GM18870 (cell line): Measurements from ENCODE around the gene TNN.

Experiments used
- ATAC-seq: cut with Tn5 transposase; IDR thresholded peaks from one replicate; pipeline ENCODE4 v1.9.1; 2021; ENCODE audit warnings: moderate library complexity; ENCODE audit not compliant: unreplicated experiment

TNN gene

GRCh38 chr1:175171036-175171913 is 103.6 kb downstream of the TNN start:
- ATAC-seq: no peak

- ATAC-seq: no peak
These were observed 104.9 kb downstream of the TNN start for GRCh38 chr1:175172503-175172902.

- ATAC-seq: no peak
These were observed 105.9 kb downstream of the TNN start for GRCh38 chr1:175173531-175173930.

DNA sequence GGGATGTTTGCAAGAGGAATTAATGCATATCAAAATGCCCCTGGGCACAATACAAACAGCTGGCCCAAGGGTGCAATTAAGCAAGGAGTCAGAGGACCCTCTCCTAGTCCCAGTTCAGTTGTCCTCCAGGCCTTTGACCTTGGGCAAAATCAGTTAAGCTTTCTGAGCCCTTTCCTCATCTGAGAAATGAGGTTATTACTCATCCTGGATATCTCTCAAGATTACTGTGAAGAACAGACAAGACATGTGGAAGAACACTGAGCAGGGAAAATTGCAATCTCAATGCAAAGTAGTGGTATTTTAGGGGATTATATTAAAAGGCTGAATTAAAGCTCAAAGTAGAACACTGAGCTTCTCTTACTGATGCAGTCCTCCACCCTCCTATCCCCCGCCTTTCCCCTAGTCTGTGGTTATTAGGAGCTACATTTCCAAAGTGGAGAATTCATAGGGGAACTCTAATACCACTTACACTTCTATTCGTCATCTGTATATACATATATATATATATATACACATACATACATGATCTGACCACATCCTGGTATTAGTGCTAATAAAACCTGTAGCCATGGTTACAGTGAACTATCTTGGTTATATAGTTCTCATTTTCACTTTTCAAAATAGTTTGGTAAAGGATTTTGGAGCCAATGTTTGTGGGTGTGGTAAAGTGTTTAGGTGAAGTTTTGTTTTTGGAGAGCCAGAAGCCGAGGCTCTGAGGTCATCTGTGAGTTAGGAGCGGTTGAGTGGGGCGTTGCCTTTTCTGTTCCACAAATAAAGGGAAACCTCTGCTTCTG is 106.9 kb downstream of the TNN start:
- ATAC-seq: peak; percentile 65

DNA sequence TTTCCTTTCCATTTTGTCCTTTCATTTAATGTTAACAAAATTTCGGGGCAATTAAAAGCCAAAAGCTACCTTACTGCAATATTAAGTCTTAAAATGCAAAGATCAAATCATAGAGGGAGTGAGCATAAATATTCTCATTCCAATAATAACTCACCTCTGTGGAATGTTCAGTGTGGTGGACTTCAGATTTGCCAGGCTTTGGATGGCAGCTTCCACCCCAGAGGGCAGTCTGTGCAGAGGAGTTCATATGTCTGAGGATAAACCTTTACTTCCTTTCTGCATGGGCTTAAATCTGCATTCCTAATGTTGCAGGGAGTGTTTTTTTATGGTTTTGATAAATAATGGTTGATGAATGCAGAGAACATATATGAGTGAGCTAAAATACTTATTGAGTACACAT is 108.6 kb downstream of the TNN start:
- ATAC-seq: no peak

DNA sequence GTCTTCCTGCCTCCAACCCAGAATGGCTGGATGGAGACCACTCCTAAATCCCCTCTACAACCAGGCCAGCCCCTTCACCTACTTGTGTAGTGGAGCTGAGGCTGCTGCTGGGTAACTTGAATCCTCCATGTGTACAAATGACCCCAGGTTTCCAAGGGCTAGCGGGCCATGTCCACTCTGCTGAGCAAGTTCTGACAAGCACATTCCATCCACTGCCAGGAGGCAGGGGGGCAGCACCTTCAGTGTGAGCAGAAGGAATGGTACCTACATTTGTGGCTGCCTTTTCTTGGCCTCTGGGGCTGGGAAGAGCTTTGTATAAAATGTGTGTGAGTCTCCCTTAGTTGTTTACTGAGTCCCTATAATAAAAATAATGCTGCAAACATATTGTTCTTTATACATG is 110.4 kb downstream of the TNN start:
- no peak for ATAC-seq

GRCh38 chr1:175178456-175178855 is 110.8 kb downstream of the TNN start:
- ATAC-seq: no peak

GRCh38 chr1:175179837-175180590 is 112.4 kb downstream of the TNN start:
- ATAC-seq: no peak

GRCh38 chr1:175182201-175182746 is 114.6 kb downstream of the TNN start:
- ATAC-seq: no peak

GRCh38 chr1:175183586-175183985 is 116.0 kb downstream of the TNN start:
- ATAC-seq: no peak

GRCh38 chr1:175185903-175186302 is 118.3 kb downstream of the TNN start:
- no peak for ATAC-seq

- ATAC-seq: no peak
These were observed 119.0 kb downstream of the TNN start for GRCh38 chr1:175186433-175187160.

DNA sequence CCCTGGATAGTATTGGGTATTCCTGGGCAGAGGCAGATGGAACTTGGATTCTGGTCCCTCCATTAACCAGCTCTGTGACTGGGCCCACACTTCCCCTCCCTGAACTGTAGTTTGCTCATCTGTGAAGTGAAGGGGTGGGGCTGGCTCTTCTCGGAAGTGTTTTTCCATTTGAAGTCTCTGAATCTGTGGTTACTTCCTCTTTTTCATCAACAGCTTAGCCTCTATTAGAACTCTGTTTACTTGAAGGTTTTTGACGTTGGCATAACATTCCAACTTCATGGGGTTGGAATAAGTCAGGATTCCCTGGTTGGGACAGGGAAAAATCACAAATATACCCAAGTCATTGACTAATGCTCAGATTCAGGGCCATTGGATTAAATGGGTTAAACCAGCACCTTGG is 121.3 kb downstream of the TNN start:
- ATAC-seq: peak; percentile 71

GRCh38 chr1:175191659-175192058 is 124.0 kb downstream of the TNN start:
- ATAC-seq: no peak

GRCh38 chr1:175192111-175192629 is 124.5 kb downstream of the TNN start:
- no peak for ATAC-seq

GRCh38 chr1:175192630-175193526 is 125.2 kb downstream of the TNN start, which contains the start of gene KIAA0040:
Gene KIAA0040, minus strand, starts transcription at chr1:175192776. Its CDS starts 31,763 bp downstream, at chr1:175161013.
- ATAC-seq: no peak

- no peak for ATAC-seq
These were observed 125.9 kb downstream of the TNN start for GRCh38 chr1:175193527-175193910.

DNA sequence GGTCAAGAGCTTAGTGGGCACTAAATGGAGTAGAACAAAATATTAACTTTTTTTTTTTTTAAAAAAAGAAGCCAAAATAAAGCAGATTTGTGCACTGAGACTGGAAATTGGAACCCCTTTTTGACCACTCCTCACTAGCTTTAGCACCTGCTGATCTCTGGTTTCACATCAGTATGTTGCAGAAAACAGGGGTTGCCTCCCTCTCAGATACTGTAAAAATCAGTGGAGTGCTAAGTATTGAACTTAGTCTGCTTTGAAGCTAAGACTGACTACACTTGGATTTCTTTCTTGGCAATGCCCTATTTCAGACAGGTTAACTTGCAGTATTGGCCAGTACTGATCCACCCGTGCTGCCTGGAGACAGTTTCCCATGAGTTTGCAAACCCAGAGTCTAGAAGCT is 127.6 kb downstream of the TNN start:
- no peak for ATAC-seq

DNA sequence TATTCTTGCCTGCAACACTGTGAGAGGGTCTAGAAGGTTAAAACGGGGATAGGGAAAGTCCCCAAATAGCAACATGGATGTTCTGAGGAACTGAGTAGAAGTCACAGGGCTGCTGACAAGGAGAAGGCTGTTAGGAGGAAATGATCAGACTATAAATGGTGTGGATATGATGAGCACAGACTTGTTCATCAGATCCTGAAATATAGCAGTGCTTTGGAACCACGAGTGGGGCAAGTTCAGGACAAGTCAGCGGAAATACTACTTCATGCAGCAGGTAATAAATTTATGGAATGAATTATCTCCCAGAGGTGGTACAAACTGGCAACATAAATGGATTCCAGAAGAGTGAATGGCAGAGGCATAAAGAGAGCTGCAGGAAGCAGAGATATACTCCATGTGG is 128.2 kb downstream of the TNN start:
- no peak for ATAC-seq
